Mesenchymal stem cell (in vitro differentiated cells and primary cell): ENCODE results near the gene CARNS1.
A peak's percentile ranks its signal among the peaks of the same experiment; 100 is the strongest.

Experiments
- DNase-seq: peaks from one replicate; pipeline ENCODE4 v3.0.0-alpha.2; 2013
- H2AFZ ChIP-seq: one replicate; pipeline ENCODE4 v1.6.1; 2013; ENCODE audit warnings: low read depth, mild to moderate bottlenecking, control low read depth, inconsistent platforms, low read length, moderate library complexity
- H2AK5ac ChIP-seq: 2 replicates; pipeline ENCODE4 v1.6.1; 2013; ENCODE audit warnings: low read length, moderate library complexity, mild to moderate bottlenecking, inconsistent platforms; ENCODE audit not compliant: severe bottlenecking
- H2BK120ac ChIP-seq: one replicate; pipeline ENCODE4 v1.6.1; 2013; ENCODE audit warnings: low read depth, mild to moderate bottlenecking, inconsistent platforms, low read length, moderate library complexity
- H2BK12ac ChIP-seq, 2 experiments: one replicate each; pipeline ENCODE4 v1.6.1; 2013; ENCODE audit warnings: inconsistent platforms in 2 of 2, low read length in 2 of 2, mild to moderate bottlenecking in 2 of 2, moderate library complexity in 2 of 2, control low read depth in 1 of 2
- H2BK15ac ChIP-seq: one replicate; pipeline ENCODE4 v1.6.1; 2013; ENCODE audit warnings: mild to moderate bottlenecking, low read depth, inconsistent platforms; ENCODE audit not compliant: poor library complexity, severe bottlenecking
- H2BK5ac ChIP-seq: 2 replicates; pipeline ENCODE4 v1.6.1; 2013; ENCODE audit warnings: low read depth, mild to moderate bottlenecking, low read length, control low read depth, inconsistent platforms; ENCODE audit not compliant: poor library complexity, severe bottlenecking
- H3K14ac ChIP-seq, 2 experiments: one replicate each; pipeline ENCODE4 v1.6.1; 2013; ENCODE audit warnings: inconsistent platforms in 2 of 2, low read length in 2 of 2, control low read depth in 1 of 2, mild to moderate bottlenecking in 1 of 2, moderate library complexity in 1 of 2
- H3K18ac ChIP-seq, 2 experiments: one replicate each; pipeline ENCODE4 v1.6.1; 2013; ENCODE audit warnings: inconsistent platforms in 2 of 2, low read length in 2 of 2, control low read depth in 1 of 2, low read depth in 1 of 2, mild to moderate bottlenecking in 1 of 2
- H3K23ac ChIP-seq, 2 experiments: one replicate each; pipeline ENCODE4 v1.6.1; 2013; ENCODE audit warnings: inconsistent platforms in 2 of 2, low read length in 2 of 2, mild to moderate bottlenecking in 2 of 2, moderate library complexity in 2 of 2, control low read depth in 1 of 2
- H3K27ac ChIP-seq: 2 replicates; pipeline ENCODE4 v1.5.1; 2013; ENCODE audit warnings: mild to moderate bottlenecking, moderate library complexity, low read length, control low read depth, inconsistent platforms; ENCODE audit not compliant: poor library complexity, severe bottlenecking
- H3K27me3 ChIP-seq, 2 experiments: 2 replicates each; pipeline versions ENCODE4 v1.6.1 to v1.7.0; 2013; ENCODE audit warnings: low read length in 2 of 2, mild to moderate bottlenecking in 2 of 2, moderate library complexity in 2 of 2, control low read depth in 1 of 2, inconsistent platforms in 1 of 2; ENCODE audit not compliant: control insufficient read depth in 1 of 2, insufficient read depth in 1 of 2
- H3K36me3 ChIP-seq, 2 experiments: 2 replicates each; pipeline versions ENCODE4 v1.6.1 to v1.7.0; 2013; ENCODE audit warnings: low read length in 2 of 2, control low read depth in 1 of 2, inconsistent platforms in 1 of 2, low read depth in 1 of 2, mild to moderate bottlenecking in 1 of 2; ENCODE audit not compliant: insufficient read depth in 2 of 2, control insufficient read depth in 1 of 2
- H3K4ac ChIP-seq, 2 experiments: one replicate each; pipeline ENCODE4 v1.6.1; 2013; ENCODE audit warnings: inconsistent platforms in 2 of 2, low read length in 2 of 2, mild to moderate bottlenecking in 2 of 2, moderate library complexity in 2 of 2, control low read depth in 1 of 2, low read depth in 1 of 2
- H3K4me1 ChIP-seq: 2 replicates; pipeline ENCODE4 v1.6.1; 2013; ENCODE audit warnings: low read depth, low read length, control low read depth; ENCODE audit not compliant: control insufficient read depth, insufficient read depth
- H3K4me2 ChIP-seq: 2 replicates; pipeline ENCODE4 v1.6.1; 2013; ENCODE audit warnings: low read length, mild to moderate bottlenecking, inconsistent platforms; ENCODE audit not compliant: poor library complexity, severe bottlenecking
- H3K4me3 ChIP-seq, 2 experiments: 2 replicates each; pipeline versions ENCODE4 v1.5.1 to v1.7.0; 2013; ENCODE audit warnings: low read length in 2 of 2, mild to moderate bottlenecking in 2 of 2, control low read depth in 1 of 2, low read depth in 1 of 2; ENCODE audit not compliant: insufficient read depth in 1 of 2
- H3K79me1 ChIP-seq: replicated peaks from 2 replicates; pipeline ENCODE4 v1.6.1; 2013; ENCODE audit warnings: mild to moderate bottlenecking, control low read depth, low read length, inconsistent platforms; ENCODE audit not compliant: poor library complexity, severe bottlenecking
- H3K9ac ChIP-seq: 2 replicates; pipeline ENCODE4 v1.7.0; 2013; ENCODE audit warnings: mild to moderate bottlenecking, low read length, moderate library complexity
- H3K9me3 ChIP-seq: 2 replicates; pipeline ENCODE4 v1.7.0; 2013; ENCODE audit warnings: mild to moderate bottlenecking, low read length; ENCODE audit not compliant: control insufficient read depth
- H4K8ac ChIP-seq: one replicate; pipeline ENCODE4 v1.6.1; 2013; ENCODE audit warnings: inconsistent platforms, mild to moderate bottlenecking, low read length, moderate library complexity
- H4K91ac ChIP-seq: one replicate; pipeline ENCODE4 v1.6.1; 2013; ENCODE audit warnings: mild to moderate bottlenecking, low read length, inconsistent platforms
- WGBS: methylation state at CpG from one replicate; pipeline ENCODE4 v1.1.7; 2013; ENCODE audit warnings: mixed read lengths; 5-methylcytosine and 5-hydroxymethylcytosine counted together

CARNS1 gene

DNA sequence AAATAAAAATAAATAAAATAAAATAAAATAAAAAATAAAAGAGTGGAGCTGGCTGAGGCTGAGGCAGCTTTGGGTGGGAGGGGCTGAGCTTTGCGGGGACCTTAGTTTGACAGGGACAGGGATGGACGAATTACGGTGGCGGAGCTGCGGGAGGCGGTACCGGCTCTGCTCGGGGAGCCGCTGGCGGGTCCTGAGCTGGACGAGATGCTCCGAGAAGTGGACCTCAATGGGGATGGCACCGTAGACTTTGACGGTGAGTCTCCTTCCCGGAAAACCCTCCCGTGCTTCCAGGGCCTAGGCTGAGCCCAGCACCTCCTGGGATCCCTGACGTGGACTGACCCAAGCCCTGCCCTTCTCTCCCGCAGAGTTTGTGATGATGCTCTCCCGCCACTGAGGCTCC lies 42.8 kb downstream of the CARNS1 start:
- 90% methylated on average over 19 of the region's 19 CpGs for WGBS
- H2AFZ ChIP-seq: no peak overlapping the region
- H3K18ac ChIP-seq: no peak overlapping the region
- no peak overlapping the region for H3K4ac ChIP-seq
- H2BK5ac ChIP-seq: no peak overlapping the region
- H2BK120ac ChIP-seq: no peak overlapping the region
- no peak overlapping the region for H4K8ac ChIP-seq
- no peak overlapping the region for H3K4me3 ChIP-seq
- H3K9me3 ChIP-seq: no peaks in the 10 kb centered on the region
- no peaks in the 10 kb centered on the region for H3K79me1 ChIP-seq
- peaks cover 0 to 3% of the 10 kb centered on the region in 2 experiments for H3K36me3 ChIP-seq
- no peak overlapping the region for H2BK12ac ChIP-seq
- H3K27me3 ChIP-seq: peaks cover 0 to 25% of the 10 kb centered on the region in 2 experiments
- peaks cover 3% of the 10 kb centered on the region for H3K4me1 ChIP-seq
- no peak overlapping the region for H3K4me2 ChIP-seq
- no peak for DNase-seq
- H2BK15ac ChIP-seq: no peak overlapping the region
- H4K91ac ChIP-seq: no peak overlapping the region
- no peak overlapping the region for H2AK5ac ChIP-seq
- no peak overlapping the region for H3K9ac ChIP-seq
- no peak overlapping the region for H3K14ac ChIP-seq
- no peak overlapping the region for H3K23ac ChIP-seq
- no peak overlapping the region for H3K27ac ChIP-seq

DNA sequence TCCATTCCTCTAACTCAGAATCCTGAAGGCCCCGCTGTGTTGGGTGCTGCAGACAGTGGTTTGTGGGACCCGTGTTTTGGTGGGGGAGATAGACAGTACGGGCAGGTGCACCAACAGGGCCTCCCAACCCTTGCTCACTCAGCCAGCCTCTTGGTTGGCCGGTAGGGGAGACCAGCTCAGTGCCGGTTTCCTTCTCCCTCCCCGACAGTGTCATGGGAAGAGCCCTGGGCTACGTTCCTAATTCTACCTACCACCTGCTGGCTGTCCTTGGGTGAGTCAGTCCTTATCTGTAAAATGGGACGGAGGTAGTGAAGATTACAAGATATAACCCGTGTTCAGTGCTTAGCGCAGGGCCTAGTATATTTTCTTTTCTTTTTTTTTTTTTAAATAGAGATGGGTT lies 47.7 kb downstream of the CARNS1 start:
- peaks cover 15% of the 10 kb centered on the region for H3K79me1 ChIP-seq
- H3K9ac ChIP-seq: no peak overlapping the region
- H3K4ac ChIP-seq: no peak overlapping the region
- H4K91ac ChIP-seq: no peak overlapping the region
- H2BK12ac ChIP-seq: no peak overlapping the region
- H3K27ac ChIP-seq: no peak overlapping the region
- no peak overlapping the region for H2BK120ac ChIP-seq
- no peak overlapping the region for H3K4me3 ChIP-seq
- WGBS: 95% methylated on average over 6 of the region's 10 CpGs
- H3K23ac ChIP-seq: no peak overlapping the region
- no peak overlapping the region for H2AK5ac ChIP-seq
- DNase-seq: no peak
- H2BK15ac ChIP-seq: no peak overlapping the region
- H3K36me3 ChIP-seq: peaks cover 13 to 17% of the 10 kb centered on the region in 2 experiments
- H3K18ac ChIP-seq: no peak overlapping the region
- H3K14ac ChIP-seq: no peak overlapping the region
- no peaks in the 10 kb centered on the region for H3K27me3 ChIP-seq
- no peaks in the 10 kb centered on the region for H3K9me3 ChIP-seq
- H2AFZ ChIP-seq: no peak overlapping the region
- peaks cover 31% of the 10 kb centered on the region for H3K4me1 ChIP-seq
- no peak overlapping the region for H3K4me2 ChIP-seq
- H2BK5ac ChIP-seq: no peak overlapping the region
- H4K8ac ChIP-seq: no peak overlapping the region

DNA sequence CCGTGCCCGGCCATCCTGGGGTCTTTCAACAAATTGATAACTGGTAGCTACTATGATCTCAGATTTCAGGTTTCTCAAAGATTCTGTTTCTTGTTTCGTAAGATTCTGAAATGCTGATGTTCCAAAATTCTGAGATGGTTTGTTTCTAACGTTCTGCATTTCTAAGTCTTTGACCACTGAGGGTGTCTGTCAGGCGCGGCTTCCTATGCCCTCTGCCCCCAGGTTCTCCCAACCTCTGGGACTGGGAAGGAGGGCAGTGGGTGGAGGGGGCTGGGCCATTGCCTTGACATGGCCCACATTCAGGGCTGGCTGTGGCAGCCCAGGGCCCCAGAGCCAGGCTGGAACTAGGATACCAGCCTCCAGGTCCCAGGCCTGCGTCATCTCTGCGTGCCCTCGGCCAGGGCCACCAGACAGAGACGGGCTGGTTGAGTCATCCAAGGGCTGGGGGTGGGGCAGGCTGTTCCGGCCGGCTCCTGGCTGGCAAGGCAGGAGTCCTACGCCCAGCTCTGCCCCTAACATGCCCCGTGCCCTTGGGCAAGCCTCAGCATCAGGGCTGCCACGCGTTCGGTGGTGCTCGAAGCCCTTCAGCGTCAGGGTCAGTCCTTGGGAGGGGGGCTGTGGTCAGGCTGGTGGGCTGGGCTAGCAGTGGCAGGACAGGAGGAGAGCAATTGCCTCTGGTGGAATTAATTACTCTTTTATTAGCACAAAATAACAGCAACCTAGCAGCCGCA lies 48.4 kb downstream of the CARNS1 start:
- peak; percentile 43 for DNase-seq
- peak overlapping the region; percentile 3 to 14 for H3K4ac ChIP-seq
- peak overlapping the region; percentile 40 to 54 for H3K18ac ChIP-seq
- no peak overlapping the region for H2BK5ac ChIP-seq
- H3K4me3 ChIP-seq: peak overlapping the region in 1 of 2 experiments; percentile 33
- H2BK15ac ChIP-seq: peak overlapping the region; percentile 55
- H3K9ac ChIP-seq: peak overlapping the region; percentile 26
- H2BK120ac ChIP-seq: no peak overlapping the region
- no peaks in the 10 kb centered on the region for H3K9me3 ChIP-seq
- no peak overlapping the region for H3K23ac ChIP-seq
- H3K36me3 ChIP-seq: peaks cover 13 to 17% of the 10 kb centered on the region in 2 experiments
- H2AK5ac ChIP-seq: peak overlapping the region; percentile 28
- H3K27me3 ChIP-seq: no peaks in the 10 kb centered on the region
- peak overlapping the region in 1 of 2 experiments; percentile 61 for H2BK12ac ChIP-seq
- H3K4me1 ChIP-seq: peaks cover 32% of the 10 kb centered on the region
- peak overlapping the region; percentile 99 for H4K8ac ChIP-seq
- no peak overlapping the region for H2AFZ ChIP-seq
- H3K27ac ChIP-seq: peak overlapping the region; percentile 26
- H4K91ac ChIP-seq: peak overlapping the region; percentile 90
- H3K4me2 ChIP-seq: no peak overlapping the region
- H3K14ac ChIP-seq: peak overlapping the region in 1 of 2 experiments; percentile 37
- H3K79me1 ChIP-seq: peaks cover 16% of the 10 kb centered on the region
- 90% methylated on average over 20 of the region's 20 CpGs for WGBS

DNA sequence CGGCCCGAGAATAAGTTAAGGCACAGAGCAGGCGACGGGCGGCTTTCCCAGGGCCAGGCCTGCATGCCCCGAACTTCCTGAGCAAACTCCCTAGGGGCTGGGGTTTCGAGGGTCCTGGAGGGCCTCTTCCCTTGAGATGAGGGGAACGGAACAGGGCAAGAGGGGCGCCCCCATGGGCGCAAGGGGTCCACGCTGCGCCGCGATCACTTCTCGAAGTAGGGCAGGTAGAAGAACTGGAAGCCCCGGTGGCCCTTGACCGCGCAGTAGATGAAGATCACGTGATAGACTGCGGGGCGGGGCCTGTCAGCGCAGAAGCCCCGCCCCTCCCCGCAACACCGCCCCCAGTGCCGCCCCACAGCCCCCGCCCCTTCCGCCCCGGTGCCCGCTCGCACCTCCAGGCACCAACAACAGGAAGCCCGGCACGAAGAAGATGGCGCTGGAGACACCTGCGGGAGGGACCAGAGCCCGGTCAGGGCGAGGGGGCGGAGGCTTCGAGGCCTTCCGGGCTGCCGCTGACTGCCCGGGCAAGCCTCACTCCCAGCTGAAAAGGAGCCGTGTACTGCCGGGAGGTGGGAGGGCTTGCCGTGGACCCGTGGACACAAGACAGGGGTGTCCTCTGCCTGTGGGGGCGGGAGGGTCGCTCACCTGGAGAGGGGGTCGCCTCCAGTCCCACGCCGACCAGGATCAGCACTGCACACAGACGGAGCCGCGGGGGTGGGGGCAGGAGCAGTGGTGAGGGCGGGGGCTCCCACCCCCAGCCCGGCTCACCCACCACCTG lies 49.1 kb downstream of the CARNS1 start:
- Histone ChIP-seq H3K9ac (peak overlapping the region; percentile 26), H3K36me3 (peaks cover 13 to 17% of the 10 kb centered on the region in 2 experiments), H3K4me2 (peak overlapping the region; percentile 64), H4K91ac (peak overlapping the region; percentile 90), H3K9me3 (no peaks in the 10 kb centered on the region), H3K4me3 (peak overlapping the region; percentile 65), H2BK15ac (peak overlapping the region; percentile 84), H3K23ac (no peak overlapping the region), H3K27ac (peak overlapping the region; percentile 26), H2BK120ac (no peak overlapping the region), H2AK5ac (peak overlapping the region; percentile 87), H4K8ac (peak overlapping the region; percentile 99), H2BK12ac (peak overlapping the region in 1 of 2 experiments; percentile 80), H3K27me3 (no peaks in the 10 kb centered on the region), H2AFZ (peak overlapping the region; percentile 51), H3K79me1 (peaks cover 17% of the 10 kb centered on the region), H3K4me1 (peaks cover 32% of the 10 kb centered on the region), H3K14ac (peak overlapping the region in 1 of 2 experiments; percentile 61), H3K18ac (peak overlapping the region; percentile 40 to 94), H2BK5ac (no peak overlapping the region), H3K4ac (peak overlapping the region; percentile 48 to 77)
- DNase-seq: peak; percentile 66
- WGBS: 26% methylated on average over 49 of the region's 56 CpGs
